Nephron progenitor cell (in vitro differentiated cells): ENCODE measurements around the gene DNAJC7.
"Not testable (repeated sequence)": the region's sequence is repeated elsewhere in the genome, so short reads cannot be mapped to it uniquely, and the experiment has no call there.

Experiments used
- DNase-seq: peaks from one replicate; pipeline ENCODE4 v3.0.0; 2021
- H3K27ac Mint-ChIP-seq: 2 replicates; pipeline ENCODE4 v1.8.0; 2021; ENCODE audit warnings: mild to moderate bottlenecking, moderate library complexity, mixed read lengths
- H3K27me3 Mint-ChIP-seq: 2 replicates; pipeline ENCODE4 v1.8.0; 2021; ENCODE audit warnings: mild to moderate bottlenecking, low read depth, mixed read lengths; ENCODE audit not compliant: poor library complexity
- H3K36me3 Mint-ChIP-seq: 2 replicates; pipeline ENCODE4 v1.8.0; 2021; ENCODE audit warnings: low read depth, mixed read lengths
- H3K4me1 Mint-ChIP-seq: 2 replicates; pipeline ENCODE4 v1.8.0; 2021; ENCODE audit warnings: mixed read lengths
- H3K4me3 Mint-ChIP-seq: 2 replicates; pipeline ENCODE4 v1.8.0; 2021; ENCODE audit warnings: mild to moderate bottlenecking, moderate library complexity, mixed read lengths
- H3K9me3 Mint-ChIP-seq: 2 replicates; pipeline ENCODE4 v1.8.0; 2021; ENCODE audit warnings: mild to moderate bottlenecking, moderate library complexity, mixed read lengths
- CTCF ChIP-seq: fragments of 200-600 bp; sonication (generic); IDR thresholded peaks from 2 replicates; pipeline ENCODE4 v1.5.0; 2021; ENCODE audit warnings: antibody characterized with exemption

Gene DNAJC7

GRCh38 chr17:42019509-42020404 lies 2.5 kb upstream of the DNAJC7 start, which contains the start of gene NKIRAS2:
Gene NKIRAS2, plus strand, starts transcription at chr17:42020090. Its CDS starts 1,488 bp downstream, at chr17:42021578.
- no peaks in the 10 kb centered on the region for H3K9me3 Mint-ChIP-seq
- peak; percentile 90 for TF ChIP-seq CTCF
- peak within 1 kb of the TSS; percentile 99 for H3K4me3 Mint-ChIP-seq
- peaks cover 18% of the 10 kb centered on the region for H3K36me3 Mint-ChIP-seq
- peak within 1 kb of the TSS; percentile 58 for H3K27ac Mint-ChIP-seq
- no peaks in the 10 kb centered on the region for H3K27me3 Mint-ChIP-seq
- peak; percentile 97 for DNase-seq
- H3K4me1 Mint-ChIP-seq = peaks cover 60% of the 10 kb centered on the region

- H3K9me3 Mint-ChIP-seq = no peaks in the 10 kb centered on the region
- H3K27me3 Mint-ChIP-seq = no peaks in the 10 kb centered on the region
- no peak overlapping the region for H3K27ac Mint-ChIP-seq
- DNase-seq = no peak
- TF ChIP-seq CTCF = no peak
- H3K4me3 Mint-ChIP-seq = peak overlapping the region; percentile 99
- H3K36me3 Mint-ChIP-seq = peaks cover 16% of the 10 kb centered on the region
- peaks cover 57% of the 10 kb centered on the region for H3K4me1 Mint-ChIP-seq
These were observed 1.7 kb upstream of the DNAJC7 start for GRCh38 chr17:42018988-42019387.

GRCh38 chr17:42018339-42018738 lies 1.1 kb upstream of the DNAJC7 start:
- Mint-ChIP-seq H3K27ac (peak overlapping the region; percentile 99), H3K27me3 (peaks cover 2% of the 10 kb centered on the region), H3K9me3 (no peaks in the 10 kb centered on the region), H3K4me3 (peak overlapping the region; percentile 99), H3K36me3 (peaks cover 18% of the 10 kb centered on the region), H3K4me1 (peaks cover 61% of the 10 kb centered on the region)
- no peak for DNase-seq
- no peak for TF ChIP-seq CTCF

GRCh38 chr17:42017866-42018200 lies 594 bp upstream of the DNAJC7 start:
- TF ChIP-seq CTCF = no peak
- H3K4me3 Mint-ChIP-seq = peak overlapping the region; percentile 99
- H3K9me3 Mint-ChIP-seq = no peaks in the 10 kb centered on the region
- H3K36me3 Mint-ChIP-seq = peaks cover 22% of the 10 kb centered on the region
- H3K4me1 Mint-ChIP-seq = peaks cover 66% of the 10 kb centered on the region
- peak; percentile 35 for DNase-seq
- peak overlapping the region; percentile 99 for H3K27ac Mint-ChIP-seq
- H3K27me3 Mint-ChIP-seq = peaks cover 3% of the 10 kb centered on the region

- H3K4me3 Mint-ChIP-seq = peak overlapping the region; percentile 99
- no peak for DNase-seq
- H3K36me3 Mint-ChIP-seq = peaks cover 18% of the 10 kb centered on the region
- no peak for TF ChIP-seq CTCF
- H3K27ac Mint-ChIP-seq = peak overlapping the region; percentile 99
- H3K9me3 Mint-ChIP-seq = no peaks in the 10 kb centered on the region
- H3K27me3 Mint-ChIP-seq = peaks cover 3% of the 10 kb centered on the region
- peaks cover 58% of the 10 kb centered on the region for H3K4me1 Mint-ChIP-seq
These were observed 818 bp downstream of the DNAJC7 start for GRCh38 chr17:42016411-42016831.

GRCh38 chr17:42013740-42014139 lies 3.5 kb downstream of the DNAJC7 start:
- H3K27ac Mint-ChIP-seq = peak overlapping the region; percentile 70
- not testable (repeated sequence) for H3K9me3 Mint-ChIP-seq, H3K27me3 Mint-ChIP-seq, H3K4me3 Mint-ChIP-seq, DNase-seq
- H3K4me1 Mint-ChIP-seq = peaks cover 35% of the 10 kb centered on the region
- peaks cover 38% of the 10 kb centered on the region for H3K36me3 Mint-ChIP-seq

- not testable (repeated sequence) for H3K27ac Mint-ChIP-seq, H3K4me3 Mint-ChIP-seq, H3K27me3 Mint-ChIP-seq, H3K9me3 Mint-ChIP-seq, DNase-seq
- Mint-ChIP-seq H3K36me3 (peaks cover 40% of the 10 kb centered on the region), H3K4me1 (peaks cover 23% of the 10 kb centered on the region)
These were observed 4.9 kb downstream of the DNAJC7 start for GRCh38 chr17:42012363-42012762.
